Endothelial cell (in vitro differentiated cells): Measurements from ENCODE around the gene HRH2. TPM values are rescaled to one million over a fixed set of nuclear protein-coding genes. Genes with fewer than 3 reads are reported as not detected.

ENCODE experiments used
- DNase-seq: peaks from one replicate; pipeline ENCODE4 v3.0.0; 2021; ENCODE audit warnings: low spot score
- H3K27ac Mint-ChIP-seq: one replicate; pipeline ENCODE4 v1.8.0; 2021; ENCODE audit warnings: mixed read lengths, inconsistent platforms; ENCODE audit not compliant: unreplicated experiment
- H3K27me3 Mint-ChIP-seq: one replicate; pipeline ENCODE4 v1.8.0; 2021; ENCODE audit warnings: mild to moderate bottlenecking, moderate library complexity, mixed read lengths, inconsistent platforms; ENCODE audit not compliant: unreplicated experiment
- H3K36me3 Mint-ChIP-seq: one replicate; pipeline ENCODE4 v1.8.0; 2021; ENCODE audit warnings: mild to moderate bottlenecking, low read depth, mixed read lengths, inconsistent platforms; ENCODE audit not compliant: unreplicated experiment
- H3K4me1 Mint-ChIP-seq: one replicate; pipeline ENCODE4 v1.8.0; 2021; ENCODE audit warnings: mild to moderate bottlenecking, mixed read lengths, inconsistent platforms; ENCODE audit not compliant: unreplicated experiment
- H3K4me3 Mint-ChIP-seq: one replicate; pipeline ENCODE4 v1.8.0; 2021; ENCODE audit warnings: mild to moderate bottlenecking, mixed read lengths, inconsistent platforms; ENCODE audit not compliant: unreplicated experiment
- H3K9me3 Mint-ChIP-seq: one replicate; pipeline ENCODE4 v1.8.0; 2021; ENCODE audit warnings: mixed read lengths, inconsistent platforms; ENCODE audit not compliant: unreplicated experiment
- CTCF ChIP-seq: fragments of 200-600 bp; sonication (generic); IDR thresholded peaks from one replicate; pipeline ENCODE4 v1.5.0; 2021; ENCODE audit warnings: antibody characterized with exemption; ENCODE audit not compliant: unreplicated experiment
- total RNA-seq: library from RNA; stranded (reverse); fragmentation: NEBNext Ultra II Directional; extraction: Animal tissue kit (Norgen Biotek cat#: 25700); gene quantifications from one replicate; pipeline ENCODE4 v1.2.1, GENCODE V29; 2021; ENCODE audit not compliant: unreplicated experiment

The HRH2 gene
- total RNA-seq, 1 donor from 2014 or later = 0.41 TPM

GRCh38 chr5:175623088-175623487 is 34.8 kb upstream of the HRH2 start:
- no peak for DNase-seq
- Mint-ChIP-seq H3K27me3 (no peaks in the 10 kb centered on the region), H3K36me3 (no peaks in the 10 kb centered on the region), H3K4me3 (no peak overlapping the region), H3K9me3 (no peaks in the 10 kb centered on the region), H3K4me1 (no peaks in the 10 kb centered on the region), H3K27ac (no peak overlapping the region)
- TF ChIP-seq CTCF = no peak

GRCh38 chr5:175624316-175624715 is 33.6 kb upstream of the HRH2 start:
- DNase-seq = no peak
- Mint-ChIP-seq H3K36me3 (no peaks in the 10 kb centered on the region), H3K27ac (no peak overlapping the region), H3K27me3 (no peaks in the 10 kb centered on the region), H3K4me1 (no peaks in the 10 kb centered on the region), H3K9me3 (no peaks in the 10 kb centered on the region), H3K4me3 (no peak overlapping the region)
- TF ChIP-seq CTCF = no peak

- Mint-ChIP-seq H3K4me1 (no peaks in the 10 kb centered on the region), H3K27ac (no peak overlapping the region), H3K36me3 (no peaks in the 10 kb centered on the region), H3K4me3 (no peak overlapping the region), H3K27me3 (no peaks in the 10 kb centered on the region), H3K9me3 (no peaks in the 10 kb centered on the region)
- TF ChIP-seq CTCF = no peak
- DNase-seq = no peak
Observed at GRCh38 chr5:175627005-175627404, 30.9 kb upstream of the HRH2 start.

- no peaks in the 10 kb centered on the region for H3K4me1 Mint-ChIP-seq
- no peak overlapping the region for H3K27ac Mint-ChIP-seq
- no peak for DNase-seq
- no peaks in the 10 kb centered on the region for H3K9me3 Mint-ChIP-seq
- no peaks in the 10 kb centered on the region for H3K36me3 Mint-ChIP-seq
- no peaks in the 10 kb centered on the region for H3K27me3 Mint-ChIP-seq
- no peak for TF ChIP-seq CTCF
- H3K4me3 Mint-ChIP-seq = no peak overlapping the region
Observed at GRCh38 chr5:175627739-175628138, 30.1 kb upstream of the HRH2 start.

GRCh38 chr5:175628668-175629067 is 29.2 kb upstream of the HRH2 start:
- Mint-ChIP-seq H3K27ac (no peak overlapping the region), H3K4me1 (no peaks in the 10 kb centered on the region), H3K4me3 (no peak overlapping the region), H3K36me3 (no peaks in the 10 kb centered on the region), H3K27me3 (no peaks in the 10 kb centered on the region), H3K9me3 (no peaks in the 10 kb centered on the region)
- TF ChIP-seq CTCF = no peak
- DNase-seq = no peak
